Measurements from ENCODE around the gene IRF2BP2. TPM values are rescaled to one million over a fixed set of nuclear protein-coding genes. Genes with fewer than 3 reads are reported as not detected.

Gene IRF2BP2
- total and polyA plus RNA-seq, 10 of the 15 experiments (the other 5 are each of a cell fraction or from before 2014, with no cell fraction given) = 7.5 to 114 (median 52.3) TPM

DNA sequence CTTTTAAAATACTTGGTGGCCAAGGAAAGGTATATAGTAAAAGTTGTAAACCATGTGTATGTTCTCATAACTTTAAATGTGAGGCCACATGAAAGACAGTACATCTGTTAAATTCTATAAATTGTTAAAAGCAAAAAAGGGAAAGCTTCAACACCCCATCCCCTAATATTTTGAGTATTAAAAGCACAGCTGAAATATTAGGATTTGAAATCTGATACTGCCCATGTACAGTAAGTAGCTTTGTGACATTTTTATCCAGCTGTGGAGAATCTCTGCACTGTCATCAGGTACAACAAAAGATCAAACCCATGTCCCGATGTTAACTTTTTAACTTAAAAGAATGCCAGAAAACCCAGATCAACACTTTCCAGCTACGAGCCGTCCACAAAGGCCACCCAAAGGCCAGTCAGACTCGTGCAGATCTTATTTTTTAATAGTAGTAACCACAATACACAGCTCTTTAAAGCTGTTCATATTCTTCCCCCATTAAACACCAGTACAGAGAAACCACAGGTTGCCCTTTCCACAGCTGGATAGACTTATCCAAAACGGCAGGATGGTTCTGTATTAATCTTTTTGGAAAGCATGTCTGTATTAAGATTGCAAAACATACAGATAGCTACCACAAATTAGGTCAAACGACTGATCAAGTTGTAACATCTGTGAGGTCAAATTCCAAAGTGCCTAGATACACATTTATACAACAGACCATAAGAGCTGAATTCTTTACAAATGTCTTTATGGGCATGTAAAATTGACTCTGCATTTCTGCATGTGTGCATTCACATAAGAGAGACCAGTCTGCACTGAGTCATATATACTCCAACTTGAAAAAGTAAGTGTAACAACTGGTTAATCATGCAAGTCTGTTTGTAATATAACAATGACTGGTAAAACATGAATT lies 5.2 kb downstream of the IRF2BP2 start (continued):
- TF ChIP-seq PRDM15 (CRISPR knock-in tag; IDR thresholded peaks at IDR 0.05) = no peak
- no peak for TF ChIP-seq RB1 (IDR thresholded peaks at IDR 0.05; ENCODE audit: borderline replicate concordance)
- TF ChIP-seq IRF4 (IDR thresholded peaks at IDR 0.05; ENCODE audit: low read depth, low read length) = no peak
- TF ChIP-seq MTA2 (IDR thresholded peaks at IDR 0.05; ENCODE audit: low read depth) = no peak
- TF ChIP-seq GABPA (IDR thresholded peaks at IDR 0.05; ENCODE audit: low read depth) = no peak
- TF ChIP-seq CBX5 (IDR thresholded peaks at IDR 0.05; ENCODE audit: low read depth) = no peak
- TF ChIP-seq, protein P1, sequence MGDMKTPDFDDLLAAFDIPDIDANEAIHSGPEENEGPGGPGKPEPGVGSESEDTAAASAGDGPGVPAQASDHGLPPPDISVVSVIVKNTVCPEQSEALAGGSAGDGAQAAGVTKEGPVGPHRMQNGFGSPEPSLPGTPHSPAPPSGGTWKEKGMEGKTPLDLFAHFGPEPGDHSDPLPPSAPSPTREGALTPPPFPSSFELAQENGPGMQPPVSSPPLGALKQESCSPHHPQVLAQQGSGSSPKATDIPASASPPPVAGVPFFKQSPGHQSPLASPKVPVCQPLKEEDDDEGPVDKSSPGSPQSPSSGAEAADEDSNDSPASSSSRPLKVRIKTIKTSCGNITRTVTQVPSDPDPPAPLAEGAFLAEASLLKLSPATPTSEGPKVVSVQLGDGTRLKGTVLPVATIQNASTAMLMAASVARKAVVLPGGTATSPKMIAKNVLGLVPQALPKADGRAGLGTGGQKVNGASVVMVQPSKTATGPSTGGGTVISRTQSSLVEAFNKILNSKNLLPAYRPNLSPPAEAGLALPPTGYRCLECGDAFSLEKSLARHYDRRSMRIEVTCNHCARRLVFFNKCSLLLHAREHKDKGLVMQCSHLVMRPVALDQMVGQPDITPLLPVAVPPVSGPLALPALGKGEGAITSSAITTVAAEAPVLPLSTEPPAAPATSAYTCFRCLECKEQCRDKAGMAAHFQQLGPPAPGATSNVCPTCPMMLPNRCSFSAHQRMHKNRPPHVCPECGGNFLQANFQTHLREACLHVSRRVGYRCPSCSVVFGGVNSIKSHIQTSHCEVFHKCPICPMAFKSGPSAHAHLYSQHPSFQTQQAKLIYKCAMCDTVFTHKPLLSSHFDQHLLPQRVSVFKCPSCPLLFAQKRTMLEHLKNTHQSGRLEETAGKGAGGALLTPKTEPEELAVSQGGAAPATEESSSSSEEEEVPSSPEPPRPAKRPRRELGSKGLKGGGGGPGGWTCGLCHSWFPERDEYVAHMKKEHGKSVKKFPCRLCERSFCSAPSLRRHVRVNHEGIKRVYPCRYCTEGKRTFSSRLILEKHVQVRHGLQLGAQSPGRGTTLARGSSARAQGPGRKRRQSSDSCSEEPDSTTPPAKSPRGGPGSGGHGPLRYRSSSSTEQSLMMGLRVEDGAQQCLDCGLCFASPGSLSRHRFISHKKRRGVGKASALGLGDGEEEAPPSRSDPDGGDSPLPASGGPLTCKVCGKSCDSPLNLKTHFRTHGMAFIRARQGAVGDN (IDR thresholded peaks at IDR 0.05) = no peak; the same call in 1 of the 2 replicates
- TF ChIP-seq, protein P2, sequence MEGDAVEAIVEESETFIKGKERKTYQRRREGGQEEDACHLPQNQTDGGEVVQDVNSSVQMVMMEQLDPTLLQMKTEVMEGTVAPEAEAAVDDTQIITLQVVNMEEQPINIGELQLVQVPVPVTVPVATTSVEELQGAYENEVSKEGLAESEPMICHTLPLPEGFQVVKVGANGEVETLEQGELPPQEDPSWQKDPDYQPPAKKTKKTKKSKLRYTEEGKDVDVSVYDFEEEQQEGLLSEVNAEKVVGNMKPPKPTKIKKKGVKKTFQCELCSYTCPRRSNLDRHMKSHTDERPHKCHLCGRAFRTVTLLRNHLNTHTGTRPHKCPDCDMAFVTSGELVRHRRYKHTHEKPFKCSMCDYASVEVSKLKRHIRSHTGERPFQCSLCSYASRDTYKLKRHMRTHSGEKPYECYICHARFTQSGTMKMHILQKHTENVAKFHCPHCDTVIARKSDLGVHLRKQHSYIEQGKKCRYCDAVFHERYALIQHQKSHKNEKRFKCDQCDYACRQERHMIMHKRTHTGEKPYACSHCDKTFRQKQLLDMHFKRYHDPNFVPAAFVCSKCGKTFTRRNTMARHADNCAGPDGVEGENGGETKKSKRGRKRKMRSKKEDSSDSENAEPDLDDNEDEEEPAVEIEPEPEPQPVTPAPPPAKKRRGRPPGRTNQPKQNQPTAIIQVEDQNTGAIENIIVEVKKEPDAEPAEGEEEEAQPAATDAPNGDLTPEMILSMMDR (IDR thresholded peaks at IDR 0.05 in 2 of 3, conservative IDR thresholded peaks at IDR 0.05 in 1 of 3; ENCODE audit: control insufficient read depth in 2 of 3, extremely low read depth in 1 of 3, insufficient read depth in 1 of 3, low read depth in 3 of 3, low read length in 3 of 3) = no peak
- peak; percentile 28; the same call in 1 of the 2 replicates for TF ChIP-seq CHD1 (IDR thresholded peaks at IDR 0.05; ENCODE audit: low read depth, low read length)
- TF ChIP-seq KAT2A (conservative IDR thresholded peaks at IDR 0.05; ENCODE audit: control insufficient read depth, low read depth, low read length) = no peak
- TF ChIP-seq FOXK2 (IDR thresholded peaks at IDR 0.05) = no peak
- 0 out of 2 replicates have a peak, but pooled peaks have one; percentile 42 for TF ChIP-seq WRNIP1 (IDR thresholded peaks at IDR 0.05; ENCODE audit: borderline replicate concordance, low read depth, low read length)
- TF ChIP-seq, protein P3, sequence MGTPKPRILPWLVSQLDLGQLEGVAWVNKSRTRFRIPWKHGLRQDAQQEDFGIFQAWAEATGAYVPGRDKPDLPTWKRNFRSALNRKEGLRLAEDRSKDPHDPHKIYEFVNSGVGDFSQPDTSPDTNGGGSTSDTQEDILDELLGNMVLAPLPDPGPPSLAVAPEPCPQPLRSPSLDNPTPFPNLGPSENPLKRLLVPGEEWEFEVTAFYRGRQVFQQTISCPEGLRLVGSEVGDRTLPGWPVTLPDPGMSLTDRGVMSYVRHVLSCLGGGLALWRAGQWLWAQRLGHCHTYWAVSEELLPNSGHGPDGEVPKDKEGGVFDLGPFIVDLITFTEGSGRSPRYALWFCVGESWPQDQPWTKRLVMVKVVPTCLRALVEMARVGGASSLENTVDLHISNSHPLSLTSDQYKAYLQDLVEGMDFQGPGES (IDR thresholded peaks at IDR 0.05) = no peak
- TF ChIP-seq ZBTB4 (CRISPR knock-in tag; IDR thresholded peaks at IDR 0.05) = no peak
